ENCODE results near the gene TBC1D26.
"Not testable (repeated sequence)": the region's sequence is repeated elsewhere in the genome, so short reads cannot be mapped to it uniquely, and the experiment has no call there.

Gene TBC1D26

GRCh38 chr17:15744074-15744676 is 12.1 kb downstream of the TBC1D26 start:
- DNase-seq: no peak

- no peak for DNase-seq
Observed at GRCh38 chr17:15744885-15745284, 12.8 kb downstream of the TBC1D26 start.

- peak; percentile 11 for DNase-seq
Observed at GRCh38 chr17:15749403-15749802, 17.3 kb downstream of the TBC1D26 start.

GRCh38 chr17:15768865-15769533 is 36.9 kb downstream of the TBC1D26 start:
- not testable (repeated sequence) for DNase-seq

GRCh38 chr17:15770679-15771078 is 38.6 kb downstream of the TBC1D26 start:
- DNase-seq: not testable (repeated sequence)

- no peak for DNase-seq
Observed at GRCh38 chr17:15776871-15777270, 44.8 kb downstream of the TBC1D26 start.

- DNase-seq: no peak
Observed at GRCh38 chr17:15777297-15777696, 45.2 kb downstream of the TBC1D26 start.

GRCh38 chr17:15777717-15778116 is 45.6 kb downstream of the TBC1D26 start:
- no peak for DNase-seq

- DNase-seq: no peak
Observed at GRCh38 chr17:15779119-15779518, 47.0 kb downstream of the TBC1D26 start.

- no peak for DNase-seq
Observed at GRCh38 chr17:15780188-15780587, 48.1 kb downstream of the TBC1D26 start.

- DNase-seq: peak; percentile 54
Observed at GRCh38 chr17:15782866-15783265, 50.8 kb downstream of the TBC1D26 start.

- no peak for DNase-seq
Observed at GRCh38 chr17:15783461-15783860, 51.4 kb downstream of the TBC1D26 start.

- not testable (repeated sequence) for DNase-seq
Observed at GRCh38 chr17:15784351-15784750, 52.3 kb downstream of the TBC1D26 start.

GRCh38 chr17:15787363-15788075 is 55.4 kb downstream of the TBC1D26 start:
- DNase-seq: not testable (repeated sequence)

GRCh38 chr17:15788365-15788764 is 56.3 kb downstream of the TBC1D26 start:
- DNase-seq: not testable (repeated sequence)
